DMS53 (cell line): ENCODE data around the gene NMNAT3.

Source experiments
- DNase-seq: peaks from one replicate; lab custom pipeline; 2025; lab: John Stamatoyannopoulos, UW

The NMNAT3 gene

GRCh38 chr3:139541532-139542288 lies 136.1 kb downstream of the NMNAT3 start:
- DNase-seq = no peak

GRCh38 chr3:139540651-139541531 lies 136.9 kb downstream of the NMNAT3 start:
- peak; percentile 2 for DNase-seq

DNA sequence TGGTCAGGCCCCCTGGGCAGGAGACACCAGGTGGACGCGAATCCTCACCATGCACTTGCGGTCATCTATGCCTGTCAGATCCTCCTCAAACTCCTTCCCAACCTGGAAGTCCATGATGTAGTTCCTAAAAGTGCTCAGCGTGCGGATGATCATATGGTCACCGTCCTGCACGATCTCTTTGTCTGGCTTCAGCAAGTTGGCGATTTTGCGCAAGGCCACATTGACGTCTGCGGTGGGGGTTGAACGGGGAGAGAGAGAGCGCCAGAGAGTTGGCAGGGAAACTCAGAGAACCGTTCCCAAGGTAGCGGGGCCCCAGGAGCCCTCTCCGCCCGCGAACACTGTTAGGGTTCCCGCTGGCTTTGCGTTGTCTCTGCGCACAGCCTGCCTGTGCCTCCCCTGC lies 139.0 kb downstream of the NMNAT3 start:
- no peak for DNase-seq

GRCh38 chr3:139537795-139538621 lies 139.8 kb downstream of the NMNAT3 start:
- DNase-seq = no peak

GRCh38 chr3:139537361-139537760 lies 140.4 kb downstream of the NMNAT3 start:
- DNase-seq = peak; percentile 34

- DNase-seq = no peak
Observed at GRCh38 chr3:139534992-139535879, 142.5 kb downstream of the NMNAT3 start.

- DNase-seq = no peak
Observed at GRCh38 chr3:139534455-139534812, 143.3 kb downstream of the NMNAT3 start.

- DNase-seq = no peak
Observed at GRCh38 chr3:139533781-139534454, 143.9 kb downstream of the NMNAT3 start.

DNA sequence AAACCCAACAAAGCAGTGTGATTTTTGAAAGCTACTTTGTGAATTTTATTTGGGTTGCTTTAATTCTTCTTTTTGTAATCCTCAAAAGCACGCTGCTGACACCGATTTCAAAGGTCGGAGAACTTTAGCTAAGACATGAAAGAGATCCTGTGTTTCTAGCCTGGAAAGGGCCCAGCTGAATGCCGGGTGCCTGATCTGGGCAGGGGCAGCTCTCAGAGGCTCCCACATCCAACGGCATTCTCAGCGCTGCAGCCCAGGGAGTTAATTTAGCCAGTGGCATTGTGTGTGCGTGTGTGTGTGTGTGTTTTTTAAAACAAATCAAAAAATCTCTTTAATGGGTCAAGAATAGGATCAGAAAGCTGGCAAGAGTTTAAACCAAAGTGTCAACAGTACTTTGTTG lies 144.8 kb downstream of the NMNAT3 start:
- DNase-seq = no peak

DNA sequence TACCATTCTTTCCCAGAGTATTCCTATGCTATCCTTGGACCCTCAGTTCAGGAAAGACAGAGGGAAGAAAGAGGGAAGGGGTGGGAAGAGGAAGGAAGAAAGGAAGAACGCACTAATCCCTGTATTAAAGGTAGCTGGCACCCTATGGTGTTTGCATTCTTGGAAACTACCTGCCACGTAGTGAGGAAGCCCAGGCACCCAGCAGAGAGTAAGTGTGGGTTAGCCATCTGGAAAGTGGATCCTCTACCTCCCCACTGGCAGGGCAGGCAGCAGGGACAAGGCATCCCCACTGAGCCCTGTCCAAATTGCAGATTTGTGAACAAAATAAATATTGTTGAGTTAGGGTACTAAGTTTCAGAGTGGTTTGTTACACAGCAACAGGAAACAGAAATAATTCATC lies 147.1 kb downstream of the NMNAT3 start:
- no peak for DNase-seq

DNA sequence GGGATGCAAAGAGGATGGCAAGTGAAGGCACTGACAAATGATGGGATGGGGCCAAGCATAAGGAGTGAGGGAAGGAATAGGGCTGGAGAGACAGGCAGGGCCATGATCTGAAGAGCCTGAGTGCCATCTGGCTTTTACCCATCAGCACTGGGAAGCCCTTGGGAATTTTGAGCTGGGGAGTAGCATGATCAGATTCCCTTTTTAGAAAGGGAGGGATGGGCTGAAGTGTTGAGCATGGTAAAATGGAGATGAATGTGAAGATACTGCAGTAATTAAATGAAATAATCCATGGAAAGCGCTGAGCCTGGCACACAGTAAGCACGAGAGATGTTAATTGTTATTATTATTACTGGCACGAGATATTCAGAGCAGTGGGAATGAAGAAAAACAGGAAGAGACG lies 148.1 kb downstream of the NMNAT3 start:
- no peak for DNase-seq

- DNase-seq = no peak
Observed at GRCh38 chr3:139528924-139529323, 148.8 kb downstream of the NMNAT3 start.

DNA sequence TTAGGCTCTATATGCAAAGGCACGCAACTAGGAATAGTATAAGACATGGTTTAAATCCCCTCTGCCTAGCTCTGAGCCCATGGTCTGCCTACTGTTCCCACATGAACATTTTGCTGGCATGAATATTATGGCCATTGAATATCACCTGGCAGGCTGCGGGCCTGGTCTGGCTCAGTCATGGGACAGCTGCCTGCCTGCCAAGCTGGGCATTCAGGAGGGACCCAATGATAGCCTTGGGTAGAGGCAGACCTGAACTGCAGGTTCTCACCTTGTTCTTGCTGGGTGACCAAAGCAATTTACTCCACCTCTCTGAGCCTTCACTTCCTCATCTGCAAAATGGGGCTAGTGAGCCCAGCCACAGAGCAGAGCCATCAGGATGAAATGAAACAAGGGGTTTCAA lies 149.5 kb downstream of the NMNAT3 start:
- DNase-seq = no peak

DNA sequence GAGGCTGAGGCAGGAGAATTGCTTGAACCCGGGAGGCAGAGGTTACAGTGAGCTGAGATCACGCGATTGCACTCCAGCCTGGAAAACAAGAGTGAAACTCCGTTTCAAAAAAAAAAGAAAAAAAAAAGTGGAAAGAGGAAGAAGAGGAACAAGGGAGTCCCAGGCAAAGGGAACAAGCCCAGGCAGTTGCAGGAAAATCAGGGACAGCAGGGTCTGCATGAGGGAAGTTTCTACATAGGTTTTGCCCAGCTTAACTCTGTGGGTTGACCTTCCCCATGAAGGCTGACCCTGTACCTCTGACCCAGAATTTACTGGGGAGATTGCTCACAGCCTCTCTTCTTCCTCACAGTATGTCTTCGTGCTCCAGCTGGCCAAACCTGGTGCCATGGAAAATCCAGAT lies 150.5 kb downstream of the NMNAT3 start:
- no peak for DNase-seq

- DNase-seq = no peak
Observed at GRCh38 chr3:139526146-139526545, 151.6 kb downstream of the NMNAT3 start.

GRCh38 chr3:139524841-139525636 lies 152.7 kb downstream of the NMNAT3 start:
- DNase-seq = no peak

DNA sequence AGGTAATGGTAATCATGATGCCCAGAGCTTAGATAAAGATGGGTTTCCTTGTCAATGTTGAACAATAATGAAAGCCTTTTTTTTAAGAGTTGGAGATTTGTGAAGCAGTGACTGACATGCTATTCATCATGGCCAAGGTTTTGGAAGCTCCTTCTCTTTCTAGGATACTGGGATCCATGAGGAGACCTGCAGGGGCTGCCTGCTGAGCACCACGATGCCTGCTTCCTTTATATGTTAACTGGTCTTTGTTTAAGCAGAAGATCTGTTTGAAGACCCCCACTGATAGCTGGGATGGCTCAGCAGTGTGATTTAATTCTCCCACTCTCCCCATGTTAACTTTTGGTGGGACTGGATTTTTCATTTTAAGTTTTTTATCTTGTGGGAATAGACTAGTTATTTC lies 154.1 kb downstream of the NMNAT3 start:
- DNase-seq = no peak

DNA sequence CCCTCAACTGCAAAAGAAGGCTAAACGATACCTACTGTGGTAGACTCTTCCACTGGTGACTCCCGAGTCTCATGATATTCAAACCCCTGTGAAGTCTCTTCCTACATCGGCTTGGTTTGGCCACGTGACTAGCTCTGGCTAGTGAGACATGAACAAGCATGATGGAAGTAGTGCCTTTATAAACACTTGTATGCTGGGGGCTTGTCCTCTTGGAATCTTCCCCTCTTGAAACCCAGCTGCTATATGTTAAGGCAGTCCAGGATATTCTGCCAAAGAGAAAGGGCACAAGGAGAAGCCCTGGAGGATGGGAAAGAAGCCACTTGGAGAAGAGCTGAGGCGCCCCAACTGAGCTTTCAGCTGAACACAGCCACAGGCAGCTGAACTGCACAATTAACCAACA lies 154.6 kb downstream of the NMNAT3 start:
- no peak for DNase-seq

DNA sequence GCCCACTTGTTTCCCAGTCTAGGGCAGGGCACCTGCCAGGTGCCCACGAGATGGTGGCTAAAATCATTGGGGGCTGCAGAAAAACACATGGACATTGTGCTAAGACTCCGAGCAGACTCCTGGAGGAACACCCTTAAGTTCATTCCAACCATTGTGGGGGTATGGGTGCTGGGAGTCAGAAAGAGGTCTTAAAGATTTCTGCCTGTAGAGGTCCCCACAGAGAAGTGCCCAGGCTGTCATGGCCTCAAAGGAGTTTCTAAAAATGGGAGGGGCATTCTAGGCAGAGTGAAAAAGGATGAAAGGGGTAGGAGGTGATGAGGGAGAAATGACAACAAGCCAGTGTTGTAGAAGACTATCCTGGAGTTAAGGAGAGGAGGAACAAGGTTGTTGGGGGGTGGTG lies 155.4 kb downstream of the NMNAT3 start:
- no peak for DNase-seq

DNA sequence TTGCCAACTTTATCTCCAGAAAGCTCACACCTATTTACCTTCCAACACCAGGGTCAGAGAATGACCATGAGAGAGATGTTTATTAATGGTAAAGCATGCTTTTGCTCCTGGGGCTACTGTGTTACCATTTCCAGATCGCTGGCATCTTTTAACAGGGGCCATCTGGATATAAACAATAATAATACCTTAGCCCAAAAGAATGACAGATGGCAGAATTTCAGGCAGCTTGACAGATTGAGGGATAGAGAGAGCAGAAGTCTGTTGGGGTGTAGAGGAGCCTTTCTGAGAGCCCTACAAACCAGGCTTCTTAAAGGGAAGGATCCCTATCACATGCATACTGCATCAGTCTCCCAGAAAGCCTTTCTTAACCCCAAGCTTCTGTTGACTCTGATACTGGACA lies 156.0 kb downstream of the NMNAT3 start:
- DNase-seq = no peak
